HG03066 (cell line): ENCODE data around the gene U2SURP.
A peak's percentile ranks its signal among the peaks of the same experiment; 100 is the strongest.
"Not testable (repeated sequence)": the region's sequence is repeated elsewhere in the genome, so short reads cannot be mapped to it uniquely, and the experiment has no call there.

Experiments
- ATAC-seq: cut with Tn5 transposase; IDR thresholded peaks from one replicate; pipeline ENCODE4 v1.9.1; 2021; ENCODE audit warnings: low read depth; ENCODE audit not compliant: unreplicated experiment

The U2SURP gene

GRCh38 chr3:143066033-143066432 is 64.7 kb downstream of the U2SURP start:
- no peak for ATAC-seq

DNA sequence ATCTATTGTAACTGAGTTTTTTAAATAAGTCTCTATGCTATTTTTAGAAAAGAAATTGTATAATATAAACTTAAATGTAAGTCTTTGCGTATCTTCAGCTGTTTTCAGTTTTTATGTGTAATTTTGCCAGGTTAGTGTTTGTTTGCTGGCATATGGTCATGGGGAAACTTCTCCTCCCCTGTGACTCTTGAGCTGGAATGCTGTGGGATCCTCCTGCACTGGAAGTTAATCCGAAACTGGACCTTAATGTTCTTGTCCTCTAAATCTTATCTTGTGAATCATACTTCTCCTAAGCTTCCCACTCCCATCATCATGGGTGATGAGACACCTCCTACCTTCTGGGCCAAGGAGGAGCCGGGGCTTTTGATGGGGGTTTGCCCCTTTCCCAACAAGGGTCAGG is 65.8 kb downstream of the U2SURP start:
- ATAC-seq = no peak

DNA sequence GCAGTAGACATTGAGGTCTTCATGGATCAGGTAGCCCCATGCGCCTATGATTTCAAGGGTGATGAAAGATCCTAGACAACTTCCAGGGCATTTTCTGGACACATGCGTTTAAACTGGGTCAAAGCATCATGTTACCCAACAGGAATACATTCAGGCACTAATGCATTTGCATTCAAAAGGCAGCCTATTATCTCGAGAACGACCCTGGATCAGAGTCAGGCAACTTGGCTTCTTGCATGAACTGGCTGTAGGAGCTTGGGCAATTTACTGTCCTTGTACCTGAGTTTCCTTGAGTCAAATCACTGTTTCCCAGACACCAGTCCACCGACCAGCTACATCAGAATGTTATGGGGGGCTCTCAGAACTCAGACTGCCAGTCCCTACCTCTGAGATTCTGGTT is 66.7 kb downstream of the U2SURP start:
- ATAC-seq = no peak

- no peak for ATAC-seq
Measured at GRCh38 chr3:143070977-143071551, 69.7 kb downstream of the U2SURP start.

GRCh38 chr3:143071776-143072175 is 70.4 kb downstream of the U2SURP start:
- ATAC-seq = no peak

DNA sequence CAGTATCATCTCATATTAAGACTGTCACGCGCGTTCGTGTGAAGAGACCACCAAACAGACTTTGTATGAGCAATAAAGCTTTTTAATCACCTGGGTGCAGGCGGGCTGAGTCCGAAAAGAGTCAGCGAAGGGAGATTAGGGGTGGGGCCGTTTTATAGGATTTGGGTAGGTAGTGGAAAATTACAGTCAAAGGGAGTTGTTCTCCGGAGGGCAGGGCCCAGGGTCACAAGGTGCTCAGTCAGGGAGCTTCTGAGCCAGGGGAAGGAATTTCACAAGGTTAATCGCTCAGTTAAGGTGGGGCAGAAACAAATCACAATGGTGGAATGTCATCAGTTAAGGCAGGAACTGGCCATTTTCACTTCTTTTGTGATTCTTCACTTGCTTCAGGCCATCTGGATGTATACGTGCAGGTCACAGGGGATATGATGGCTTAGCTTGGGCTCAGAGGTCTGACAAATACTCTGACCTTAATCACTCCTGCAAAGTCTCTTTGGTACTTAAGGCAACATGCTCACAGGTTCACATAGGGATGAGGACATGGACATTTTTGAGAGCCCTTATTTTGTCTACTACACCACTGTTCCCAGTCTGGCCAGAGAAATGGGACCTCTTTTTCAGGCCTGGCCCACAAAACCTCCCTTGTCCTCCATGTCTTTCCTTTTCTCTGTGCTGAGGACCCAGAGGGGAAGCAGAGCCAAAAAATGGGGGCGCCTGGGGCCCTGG is 71.1 kb downstream of the U2SURP start:
- not testable (repeated sequence) for ATAC-seq

- not testable (repeated sequence) for ATAC-seq
Measured at GRCh38 chr3:143073541-143073940, 72.2 kb downstream of the U2SURP start.

DNA sequence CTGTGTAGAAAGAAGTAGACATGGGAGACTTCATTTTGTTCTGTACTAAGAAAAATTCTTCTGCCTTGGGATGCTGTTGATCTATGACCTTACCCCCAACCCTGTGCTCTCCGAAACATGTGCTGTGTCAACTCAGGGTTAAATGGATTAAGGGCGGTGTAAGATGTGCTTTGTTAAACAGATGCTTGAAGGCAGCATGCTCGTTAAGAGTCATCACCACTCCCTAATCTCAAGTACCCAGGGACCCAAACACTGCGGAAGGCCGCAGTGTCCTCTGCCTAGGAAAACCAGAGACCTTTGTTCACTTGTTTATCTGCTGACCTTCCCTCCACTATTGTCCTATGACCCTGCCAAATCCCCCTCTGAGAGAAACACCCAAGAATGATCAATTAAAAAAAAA is 72.6 kb downstream of the U2SURP start:
- not testable (repeated sequence) for ATAC-seq

DNA sequence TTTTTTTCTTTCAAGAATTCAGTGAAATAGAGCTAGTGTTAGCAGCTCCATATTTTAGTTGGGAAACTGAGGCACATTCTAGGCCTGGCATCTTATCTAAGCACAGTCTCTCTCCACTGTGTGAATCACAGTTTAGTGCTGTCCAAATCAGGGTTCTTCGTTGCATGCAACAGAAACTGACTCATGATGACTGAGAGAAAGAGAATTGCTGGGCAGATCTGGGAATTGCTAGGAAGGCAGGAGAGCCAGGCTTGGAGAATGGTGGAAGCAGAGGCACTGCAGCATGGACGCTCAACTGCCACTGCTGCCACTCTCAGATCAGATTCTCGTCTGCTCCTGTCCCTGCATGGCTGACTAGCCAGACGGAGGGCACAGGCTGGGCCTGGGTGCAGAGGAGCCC is 77.5 kb downstream of the U2SURP start:
- ATAC-seq = no peak

GRCh38 chr3:143080196-143080595 is 78.8 kb downstream of the U2SURP start:
- ATAC-seq = no peak

GRCh38 chr3:143081365-143081764 is 80.0 kb downstream of the U2SURP start:
- ATAC-seq = no peak

DNA sequence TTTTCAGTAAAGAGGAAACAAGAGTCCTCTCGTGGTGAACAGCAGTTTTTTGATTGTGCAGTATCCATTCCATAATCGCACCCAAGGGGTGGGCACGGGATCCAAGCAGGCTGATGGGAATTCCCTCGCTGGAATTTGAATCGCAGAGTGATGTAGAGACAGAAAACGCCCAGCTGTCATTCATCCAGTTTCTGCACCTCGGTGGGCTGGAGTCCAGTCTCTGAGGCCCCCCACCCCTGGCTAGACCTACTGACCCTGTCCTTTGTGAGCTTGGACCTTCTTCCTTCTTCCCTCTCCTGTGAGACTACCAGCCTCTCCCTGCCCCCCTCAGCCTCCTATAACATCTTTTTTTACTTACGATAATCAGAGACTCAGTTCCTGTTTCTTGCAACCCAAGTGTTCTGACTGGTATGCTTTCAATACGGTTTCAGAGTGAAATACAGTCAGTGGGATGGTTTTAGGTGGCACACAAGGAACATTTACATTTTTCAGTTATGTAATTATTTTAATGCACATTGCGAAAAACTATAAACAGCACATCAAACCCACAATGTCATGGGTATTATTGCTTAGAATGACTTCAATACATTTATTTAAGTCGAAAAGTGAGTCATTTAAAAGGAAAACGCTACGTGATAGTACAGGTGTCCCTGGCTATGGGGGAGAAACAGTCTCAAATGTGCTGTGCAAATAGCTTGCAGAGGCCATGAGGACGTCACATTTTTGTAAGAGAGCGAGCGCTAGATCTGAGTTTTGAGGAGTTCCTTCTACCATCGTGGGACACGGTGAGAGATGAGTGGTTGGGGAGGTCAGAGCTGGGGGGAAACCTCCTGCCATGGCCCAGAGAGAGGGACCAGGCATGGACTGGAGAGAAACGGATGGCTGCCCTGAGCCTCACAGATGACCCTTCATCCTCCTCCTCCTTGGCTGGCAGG is 80.7 kb downstream of the U2SURP start:
- ATAC-seq = peak; percentile 65

DNA sequence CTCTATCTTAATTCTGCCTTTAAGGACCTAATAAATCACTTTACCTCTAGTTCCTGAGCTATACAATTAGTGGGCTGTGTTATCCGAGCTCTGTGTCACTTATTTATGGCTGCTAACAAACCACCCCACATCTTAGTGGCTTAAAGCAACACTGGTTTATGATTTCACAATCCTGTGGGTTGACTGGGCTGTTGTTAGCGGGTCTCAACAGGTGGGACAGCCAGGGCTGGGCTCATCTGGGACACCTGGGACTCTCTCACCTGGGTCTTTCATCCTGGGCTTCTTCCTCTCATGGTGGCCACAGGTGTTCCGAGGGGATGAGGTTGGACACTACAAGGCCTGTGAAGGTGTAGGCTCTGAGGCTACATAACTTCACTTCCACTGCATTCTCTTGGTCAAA is 82.4 kb downstream of the U2SURP start:
- ATAC-seq = no peak

DNA sequence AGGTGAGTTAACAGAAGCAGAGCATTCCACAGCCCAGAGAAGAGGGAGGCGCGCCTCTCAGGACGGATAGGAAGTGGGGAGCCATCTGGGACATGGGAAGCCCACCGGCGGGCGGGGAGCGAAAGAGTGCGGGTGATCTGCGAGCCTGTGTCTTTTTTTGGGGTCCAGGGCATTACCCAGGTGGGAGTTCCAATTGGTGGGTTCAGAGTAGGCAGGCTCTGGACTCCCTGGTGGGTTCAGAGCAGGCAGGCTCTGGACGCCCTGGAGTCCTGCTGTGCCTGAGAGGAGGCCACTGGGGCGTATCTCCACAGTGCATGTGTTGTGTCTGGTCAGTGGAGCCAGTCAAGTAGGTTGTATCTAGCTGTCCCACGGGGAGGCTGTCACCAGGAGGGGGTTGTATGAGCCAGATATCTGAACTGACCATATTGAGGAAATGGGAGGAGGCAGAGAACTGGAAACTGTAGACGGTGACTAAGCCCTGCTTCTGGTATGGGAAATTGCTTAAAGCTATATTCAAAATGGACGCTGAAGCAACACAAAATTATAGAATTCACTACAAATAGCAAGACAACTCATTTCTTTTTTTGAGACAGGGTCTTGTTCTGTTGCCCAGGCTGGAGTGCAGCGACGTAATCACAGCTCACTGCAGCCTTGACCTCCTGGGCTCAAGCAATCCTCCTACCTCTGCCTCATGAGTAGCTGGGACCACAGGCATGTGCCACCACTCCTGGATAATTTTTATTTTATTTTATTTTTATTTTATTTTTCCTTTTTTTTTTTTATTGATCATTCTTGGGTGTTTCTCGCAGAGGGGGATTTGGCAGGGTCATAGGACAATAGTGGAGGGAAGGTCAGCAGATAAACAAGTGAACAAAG is 83.7 kb downstream of the U2SURP start:
- peak; percentile 61 for ATAC-seq

- ATAC-seq = no peak
Measured at GRCh38 chr3:143088835-143089234, 87.5 kb downstream of the U2SURP start.

DNA sequence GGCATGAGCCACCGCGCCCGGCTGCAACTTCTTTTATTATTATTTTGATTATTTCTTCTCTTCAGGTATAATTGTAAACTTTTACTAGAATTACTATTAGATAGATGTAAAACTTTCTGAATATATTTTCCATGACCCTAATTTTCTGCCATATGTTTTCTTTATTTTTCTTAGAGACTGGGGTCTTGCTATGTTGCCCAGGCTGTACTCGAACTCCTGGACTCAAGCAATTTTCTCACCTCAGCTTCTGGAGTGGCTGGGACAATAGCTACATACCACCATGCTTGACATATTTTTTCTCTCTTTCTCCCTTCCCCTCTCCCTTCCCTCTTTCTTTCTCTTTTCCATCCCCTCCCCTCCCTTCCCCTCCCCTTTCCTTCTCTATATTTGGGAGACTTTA is 88.6 kb downstream of the U2SURP start:
- ATAC-seq = no peak

GRCh38 chr3:143090486-143090885 is 89.1 kb downstream of the U2SURP start:
- ATAC-seq = no peak

DNA sequence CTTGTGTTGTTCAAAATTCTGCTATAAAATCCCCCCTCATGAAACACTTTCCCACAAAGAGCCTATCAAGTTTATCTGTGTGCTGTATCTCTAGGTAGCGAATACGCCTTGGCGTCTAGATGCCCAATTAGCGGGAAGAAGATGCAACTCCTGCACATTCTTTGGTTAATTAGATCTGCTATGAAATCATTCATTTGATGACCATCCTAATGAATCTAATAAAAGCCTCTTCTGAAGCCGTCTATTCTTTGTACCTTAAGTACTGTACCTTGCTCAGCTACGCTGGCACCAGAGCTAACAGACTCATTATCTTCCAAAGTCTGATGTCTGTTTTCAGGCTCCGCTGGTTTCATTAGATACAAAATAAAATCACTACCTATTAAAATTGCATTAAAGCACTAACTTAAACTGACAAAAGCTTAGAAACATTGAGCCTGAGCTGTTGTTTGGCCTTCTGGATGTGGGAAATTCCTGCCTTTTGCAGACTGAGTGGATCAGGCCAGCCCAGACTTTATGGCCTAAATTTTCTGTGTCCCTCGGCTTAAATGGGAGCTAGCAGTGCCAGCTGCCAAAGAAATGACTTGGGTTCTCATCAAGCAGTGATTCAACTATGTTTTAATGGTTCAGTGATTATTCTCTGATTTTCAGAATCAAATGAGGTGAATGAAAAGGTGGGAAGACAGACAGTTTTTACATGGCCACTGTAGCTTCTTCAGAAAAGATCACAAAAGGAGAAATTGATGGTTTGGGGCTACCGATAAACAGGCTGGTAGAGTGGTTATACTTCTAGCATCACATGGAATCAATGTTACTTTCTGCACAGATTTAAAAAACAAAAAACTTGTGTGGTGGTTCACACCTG is 89.8 kb downstream of the U2SURP start:
- no peak for ATAC-seq

DNA sequence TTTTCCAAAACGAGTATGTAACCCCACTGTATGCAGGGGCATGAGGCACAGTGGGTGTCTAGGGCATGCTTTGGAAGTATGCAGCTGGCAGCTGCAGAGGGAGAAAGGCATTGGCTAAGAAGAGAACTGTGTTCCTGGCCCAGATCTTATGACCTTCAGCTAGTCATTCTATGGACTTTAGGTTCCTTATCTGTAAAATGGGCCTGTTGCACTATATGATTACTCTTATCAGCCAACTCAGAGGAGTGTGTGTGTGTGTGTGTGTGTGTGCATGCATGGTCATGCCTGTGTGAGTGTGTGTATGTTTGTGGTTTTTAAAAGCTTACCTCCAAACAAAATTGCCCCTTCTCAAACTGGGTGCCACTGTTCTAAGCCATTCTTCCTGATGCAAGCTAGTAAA is 90.8 kb downstream of the U2SURP start:
- ATAC-seq = no peak

GRCh38 chr3:143095813-143096212 is 94.4 kb downstream of the U2SURP start:
- ATAC-seq = no peak
